Measurements from ENCODE around the gene SLC2A4.
"Not testable (repeated sequence)": the region's sequence is repeated elsewhere in the genome, so short reads cannot be mapped to it uniquely, and the experiment has no call there.

SLC2A4 gene

DNA sequence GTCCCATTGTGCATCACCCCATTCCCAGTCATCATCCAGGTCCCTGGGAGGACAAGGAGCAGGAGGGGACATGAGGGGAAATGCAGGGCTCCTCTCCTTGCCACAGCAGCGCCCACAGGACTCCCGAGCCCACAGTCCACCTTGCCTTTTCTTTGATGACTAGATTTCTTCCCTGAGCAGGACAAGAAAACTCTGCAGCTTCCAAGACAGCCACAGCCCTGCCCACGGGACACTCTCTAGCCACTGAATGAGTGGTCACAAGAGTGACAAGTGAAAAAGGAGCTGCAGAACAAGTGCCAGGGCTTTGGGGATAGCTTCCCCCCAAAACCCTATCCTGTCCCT is 42.9 kb downstream of the SLC2A4 start:
- no peak for DNase-seq (ENCODE audit: low read depth in 2 of 2)

DNA sequence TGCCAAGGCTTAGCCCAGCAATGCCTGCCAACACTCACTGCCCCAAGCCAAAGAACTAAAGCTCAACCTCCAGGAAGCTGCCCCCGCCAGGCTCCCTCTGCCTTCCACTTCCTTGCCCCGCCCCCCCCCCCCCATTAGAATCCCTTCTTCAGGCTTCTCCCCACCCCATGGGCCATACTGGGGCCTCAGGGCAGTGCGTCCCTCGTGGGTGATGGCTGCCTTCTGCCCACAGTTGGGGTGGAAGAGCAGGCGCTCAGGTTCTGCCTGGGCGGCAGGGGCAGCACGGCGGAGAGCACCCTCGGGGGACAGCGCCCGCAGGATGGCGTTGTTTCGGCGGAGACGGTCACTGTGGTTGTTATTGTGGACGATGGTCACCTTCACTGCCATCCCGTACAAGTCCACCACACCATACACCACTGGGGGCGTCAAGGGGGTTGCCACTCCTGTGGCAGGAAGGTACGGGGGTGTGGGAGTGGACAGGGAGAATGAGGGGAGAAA is 43.6 kb downstream of the SLC2A4 start:
- no peak for DNase-seq (ENCODE audit: low read depth in 2 of 2)

DNA sequence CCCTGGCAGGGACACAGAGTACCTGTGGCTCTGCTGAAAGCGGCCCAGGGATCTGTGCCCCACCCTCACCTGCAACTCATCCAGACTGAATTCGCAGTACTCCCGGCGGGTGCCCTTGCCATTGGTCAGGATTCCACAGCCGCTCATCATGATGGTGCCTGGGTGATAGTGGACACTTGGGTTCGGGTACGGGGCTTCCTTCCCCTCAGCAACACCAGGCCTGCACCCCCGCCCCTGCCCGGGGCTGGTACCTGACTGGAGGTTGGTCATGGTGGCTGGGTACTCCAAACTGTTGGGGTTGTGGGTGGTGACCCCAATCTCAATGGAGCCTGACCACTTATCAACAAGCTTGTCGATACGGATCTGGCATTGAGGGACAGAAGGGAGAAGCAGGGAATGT is 44.7 kb downstream of the SLC2A4 start:
- DNase-seq (ENCODE audit: low read depth in 2 of 2), result no peak

DNA sequence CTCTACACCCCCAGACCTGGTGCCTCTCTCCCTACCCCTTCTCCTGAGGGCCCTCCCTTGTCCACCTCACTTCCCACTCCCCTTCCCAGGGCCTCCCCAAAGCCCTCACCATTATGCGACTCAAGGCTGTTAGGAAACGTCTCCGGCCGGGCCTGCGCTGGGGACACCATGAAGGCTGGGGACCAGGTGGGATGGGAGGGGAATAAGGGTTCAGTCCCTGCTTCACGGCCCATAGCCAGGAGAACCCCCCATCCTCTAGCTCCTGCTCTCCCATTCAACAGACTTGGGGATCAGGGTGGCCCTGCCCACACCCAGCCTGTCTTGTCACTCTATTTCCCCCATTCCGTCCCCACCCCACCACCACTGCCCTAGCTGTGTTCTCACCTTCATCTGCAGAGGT is 45.5 kb downstream of the SLC2A4 start:
- no peak for DNase-seq (ENCODE audit: low read depth in 2 of 2)

DNA sequence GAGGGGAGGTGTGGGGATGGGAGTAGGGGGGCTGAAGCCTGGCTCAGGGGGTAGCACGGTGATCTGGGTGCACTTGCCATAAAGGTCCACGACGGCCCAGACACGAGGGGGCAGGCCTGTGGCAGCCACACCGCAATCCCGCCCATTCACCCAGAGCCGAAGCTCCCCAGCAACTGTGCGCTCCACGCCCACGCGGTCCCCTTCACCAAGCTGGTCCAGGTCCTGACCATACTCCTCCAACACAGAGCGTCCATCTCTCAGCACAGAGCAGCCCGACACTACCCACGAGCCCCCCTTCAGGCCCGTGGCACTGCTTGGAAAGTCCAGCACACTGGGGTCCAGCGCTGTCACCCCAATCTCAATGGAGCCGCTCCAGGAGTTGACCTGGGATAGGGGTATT is 46.0 kb downstream of the SLC2A4 start:
- no peak for DNase-seq (ENCODE audit: low read depth in 2 of 2)

DNA sequence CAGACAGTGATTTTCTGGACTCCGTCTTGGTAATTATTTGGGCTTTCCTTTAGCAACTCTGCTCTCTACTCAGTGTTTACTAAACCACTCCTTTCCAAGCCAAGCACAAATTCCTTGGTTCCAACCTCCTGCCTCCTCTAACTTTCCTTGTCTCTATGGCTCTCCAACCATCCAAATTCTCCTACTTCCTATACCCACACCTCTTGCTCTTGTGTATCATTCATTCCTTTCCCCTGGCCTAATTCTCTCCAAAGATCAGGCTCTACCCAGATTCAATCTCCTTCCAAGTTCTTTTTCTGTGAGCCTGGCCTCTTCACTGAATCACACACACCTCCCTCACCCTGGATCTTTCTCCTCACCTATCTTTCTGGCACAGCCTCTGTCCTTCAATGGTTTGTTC is 46.5 kb downstream of the SLC2A4 start:
- DNase-seq (ENCODE audit: low read depth in 2 of 2), result no peak

DNA sequence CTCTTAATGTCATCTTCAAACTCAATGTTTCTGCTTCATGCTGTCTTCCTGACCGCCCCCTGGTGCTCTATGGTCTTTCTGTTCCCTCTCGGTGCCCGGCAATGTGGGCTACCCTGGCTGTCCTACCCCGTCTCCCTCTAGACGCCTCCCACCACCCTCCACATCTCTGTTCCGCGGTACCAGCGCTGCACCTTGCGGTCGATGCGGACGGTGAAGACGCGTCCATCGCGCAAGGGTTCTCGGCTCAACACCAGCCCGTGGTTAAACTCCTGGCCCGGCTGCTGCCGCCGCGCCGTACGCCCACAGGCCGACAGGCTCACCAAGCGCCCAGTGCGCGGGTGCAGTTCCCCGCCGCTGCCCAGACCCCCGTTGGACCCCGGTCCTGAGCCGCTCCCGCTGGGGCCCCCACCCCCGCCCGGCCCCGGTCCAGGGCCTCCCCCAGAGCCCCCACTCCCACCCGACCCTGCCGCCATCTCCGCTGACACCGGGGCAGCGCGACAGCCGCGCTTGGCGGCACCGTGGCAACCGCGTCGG is 47.4 kb downstream of the SLC2A4 start, which contains the start of gene NEURL4:
Gene NEURL4, minus strand, starts transcription at position 496 of the 534 bp plus-strand sequence. Its CDS starts 23 bp downstream, at position 473.
- no peak for DNase-seq (ENCODE audit: low read depth in 2 of 2)

DNA sequence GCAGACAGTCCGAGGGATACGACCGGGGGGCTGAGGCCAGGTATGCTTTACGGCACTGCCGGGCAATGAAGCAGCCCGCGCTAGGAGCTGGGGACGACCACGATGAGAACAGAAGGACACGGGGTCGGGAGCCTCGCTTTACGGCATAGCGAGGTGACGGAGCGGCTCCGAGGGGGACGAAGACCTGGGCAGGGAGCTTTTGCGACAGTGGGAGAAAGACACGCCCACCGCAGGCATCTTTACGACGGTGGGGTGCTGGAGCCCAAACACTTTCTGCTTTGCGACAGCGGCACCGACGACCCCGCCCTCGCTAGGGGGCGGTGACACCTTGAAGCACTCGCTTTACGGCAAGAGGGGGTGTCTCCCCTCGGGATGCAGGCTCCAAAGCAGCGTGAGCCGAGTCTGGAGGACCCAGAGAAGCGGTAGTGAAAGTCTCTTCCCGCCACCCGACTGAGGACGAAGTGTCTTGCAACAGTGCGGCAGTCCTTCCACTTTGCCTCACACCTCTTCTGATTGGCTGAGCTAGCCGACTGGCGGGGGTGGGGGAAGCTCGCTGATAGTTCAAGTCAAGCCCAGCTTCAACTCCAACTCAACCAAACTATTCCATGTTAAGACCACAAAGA is 48.0 kb downstream of the SLC2A4 start:
- peak; percentile 94 for DNase-seq (ENCODE audit: low read depth in 2 of 2)

DNA sequence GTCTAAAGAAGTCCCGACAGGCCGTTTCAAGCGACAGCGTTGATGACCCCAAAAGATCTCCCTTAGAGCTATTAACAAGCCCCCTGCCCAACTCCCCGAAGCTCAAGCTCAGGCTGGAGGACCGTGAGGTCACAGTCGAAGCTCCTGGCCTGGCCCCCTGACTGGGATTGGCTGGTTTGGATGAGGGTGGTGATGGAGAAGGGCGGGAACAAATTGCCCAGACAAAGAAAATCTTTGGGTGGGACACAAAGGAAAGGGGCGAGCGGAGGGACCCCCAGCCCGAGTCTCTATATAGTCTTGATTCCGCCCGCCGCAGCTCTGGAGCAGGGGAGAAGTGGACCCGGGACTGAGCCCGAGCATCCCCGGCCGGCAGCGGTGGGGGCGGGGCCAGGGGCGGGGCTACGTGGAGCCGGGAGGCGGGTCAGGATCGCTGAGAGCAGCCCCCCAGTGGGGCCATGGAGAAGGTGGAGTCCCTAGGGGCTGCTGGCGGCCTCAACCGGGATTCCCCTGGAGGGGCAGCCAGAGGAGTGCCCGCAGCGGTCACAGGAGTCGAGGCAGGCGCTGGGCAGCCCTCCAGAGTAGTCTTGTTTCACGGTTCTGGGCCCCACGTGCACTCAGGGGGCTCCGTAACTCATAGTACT is 48.6 kb downstream of the SLC2A4 start:
- DNase-seq (ENCODE audit: low read depth in 2 of 2), result peak; percentile 56 to 64

DNA sequence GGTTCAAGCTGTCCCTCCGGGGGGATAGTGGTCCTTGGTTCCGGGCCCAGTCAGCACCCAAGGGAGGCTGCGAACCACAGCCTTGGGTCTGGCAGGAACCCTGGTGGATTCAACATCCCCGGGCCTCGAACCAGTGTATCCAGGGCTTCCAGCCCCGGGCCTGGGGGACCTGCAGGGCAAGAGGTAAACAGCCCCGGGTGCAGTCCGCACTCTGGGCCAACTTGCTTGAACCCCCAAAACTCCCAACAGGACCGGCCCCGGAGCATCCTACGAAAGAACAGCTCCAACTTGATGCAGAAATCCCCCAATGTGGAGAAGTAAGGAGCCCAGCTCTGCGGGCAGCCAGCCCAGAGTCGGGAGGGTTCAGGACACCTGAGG is 49.1 kb downstream of the SLC2A4 start:
- no peak for DNase-seq (ENCODE audit: low read depth in 2 of 2)

DNA sequence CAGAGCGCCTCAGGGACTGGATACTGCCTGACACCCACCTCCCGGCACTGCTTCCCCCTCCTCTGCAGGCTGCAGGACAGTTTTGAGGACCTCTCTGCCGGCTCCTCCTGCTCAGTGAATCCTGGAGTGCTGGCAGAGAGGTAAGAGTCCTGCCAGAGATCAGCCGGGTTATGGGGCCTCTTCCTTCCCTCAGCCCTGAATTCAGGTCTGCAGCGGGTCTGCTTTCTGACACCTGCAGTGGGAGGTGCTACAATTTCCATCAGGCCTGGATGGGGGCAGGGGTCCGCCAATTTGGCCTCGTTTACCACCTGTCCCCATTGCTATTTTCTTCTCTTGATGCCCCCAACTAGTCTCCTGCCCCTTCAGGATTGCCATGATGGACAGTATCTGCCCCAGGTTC is 50.6 kb downstream of the SLC2A4 start:
- no peak for DNase-seq (ENCODE audit: low read depth in 2 of 2)

DNA sequence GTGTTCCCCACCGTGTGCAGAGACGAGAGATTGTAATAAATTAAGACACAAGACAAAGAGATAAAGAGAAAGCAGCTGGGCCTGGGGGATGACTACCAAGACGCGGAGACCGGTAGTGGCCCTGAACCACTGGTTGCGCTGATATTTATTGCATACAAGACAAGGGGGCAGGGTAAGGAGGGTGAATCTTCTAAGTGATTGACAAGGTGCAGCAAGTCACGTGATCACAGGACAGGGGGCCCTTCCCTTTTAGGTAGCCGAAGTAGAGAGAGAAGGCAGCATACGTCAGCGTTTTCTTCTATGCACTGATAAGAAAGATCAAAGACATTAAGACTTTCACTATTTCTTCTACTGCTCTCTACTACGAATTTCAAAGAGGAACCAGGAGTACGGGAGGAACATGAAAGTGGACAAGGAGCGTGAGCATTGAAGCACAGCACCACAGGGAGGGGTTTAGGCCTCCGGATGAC is 51.1 kb downstream of the SLC2A4 start:
- DNase-seq (ENCODE audit: low read depth in 2 of 2), result not testable (repeated sequence)

DNA sequence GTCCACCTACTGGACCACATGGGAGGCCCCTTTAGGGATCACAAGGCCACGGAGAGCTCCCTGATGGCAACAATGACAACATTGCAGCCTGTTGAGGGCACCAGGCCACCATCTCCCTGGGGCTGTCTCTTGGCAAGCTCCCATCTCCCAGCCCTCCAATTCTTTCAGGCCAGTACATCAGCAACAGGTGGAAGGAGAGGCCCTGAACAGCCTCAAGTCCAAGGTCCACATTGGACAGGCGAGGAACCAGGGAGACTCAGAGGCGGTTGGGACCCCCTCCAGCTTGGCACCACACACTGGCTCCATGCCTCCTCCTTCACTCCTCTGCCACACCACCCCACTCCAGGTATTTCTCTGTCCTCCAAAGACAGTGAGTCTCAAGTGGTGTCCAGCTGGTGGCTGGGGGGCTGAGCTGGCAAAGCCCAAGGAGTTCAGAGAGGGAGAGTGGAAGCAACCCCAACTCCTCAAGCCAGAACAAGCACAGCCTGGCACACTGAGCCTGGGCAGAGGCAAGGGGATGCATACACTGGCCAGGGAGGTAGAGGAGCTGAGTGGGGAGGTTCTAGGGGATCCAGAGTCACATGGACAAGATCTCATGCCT is 53.5 kb downstream of the SLC2A4 start:
- DNase-seq (ENCODE audit: low read depth in 2 of 2), result no peak

DNA sequence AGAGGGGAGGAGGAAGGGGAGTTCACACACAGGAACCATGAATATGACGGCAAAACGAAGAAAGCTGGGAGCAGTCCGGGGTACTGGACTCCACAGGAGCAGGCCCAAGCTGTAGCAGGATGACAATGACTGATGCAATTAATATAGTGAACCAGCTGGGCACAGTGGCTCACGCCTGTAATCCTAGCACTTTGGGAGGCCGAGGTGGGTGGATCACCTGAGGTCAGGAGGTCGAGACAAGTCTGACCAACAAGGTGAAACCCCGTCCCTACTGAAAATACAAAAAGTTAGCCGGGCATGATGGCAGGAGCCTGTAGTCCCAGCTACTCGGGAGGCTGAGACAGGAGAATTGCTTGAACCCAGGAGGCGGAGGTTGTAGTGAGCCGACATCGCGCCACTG is 54.2 kb downstream of the SLC2A4 start:
- DNase-seq (ENCODE audit: low read depth in 2 of 2), result not testable (repeated sequence)

DNA sequence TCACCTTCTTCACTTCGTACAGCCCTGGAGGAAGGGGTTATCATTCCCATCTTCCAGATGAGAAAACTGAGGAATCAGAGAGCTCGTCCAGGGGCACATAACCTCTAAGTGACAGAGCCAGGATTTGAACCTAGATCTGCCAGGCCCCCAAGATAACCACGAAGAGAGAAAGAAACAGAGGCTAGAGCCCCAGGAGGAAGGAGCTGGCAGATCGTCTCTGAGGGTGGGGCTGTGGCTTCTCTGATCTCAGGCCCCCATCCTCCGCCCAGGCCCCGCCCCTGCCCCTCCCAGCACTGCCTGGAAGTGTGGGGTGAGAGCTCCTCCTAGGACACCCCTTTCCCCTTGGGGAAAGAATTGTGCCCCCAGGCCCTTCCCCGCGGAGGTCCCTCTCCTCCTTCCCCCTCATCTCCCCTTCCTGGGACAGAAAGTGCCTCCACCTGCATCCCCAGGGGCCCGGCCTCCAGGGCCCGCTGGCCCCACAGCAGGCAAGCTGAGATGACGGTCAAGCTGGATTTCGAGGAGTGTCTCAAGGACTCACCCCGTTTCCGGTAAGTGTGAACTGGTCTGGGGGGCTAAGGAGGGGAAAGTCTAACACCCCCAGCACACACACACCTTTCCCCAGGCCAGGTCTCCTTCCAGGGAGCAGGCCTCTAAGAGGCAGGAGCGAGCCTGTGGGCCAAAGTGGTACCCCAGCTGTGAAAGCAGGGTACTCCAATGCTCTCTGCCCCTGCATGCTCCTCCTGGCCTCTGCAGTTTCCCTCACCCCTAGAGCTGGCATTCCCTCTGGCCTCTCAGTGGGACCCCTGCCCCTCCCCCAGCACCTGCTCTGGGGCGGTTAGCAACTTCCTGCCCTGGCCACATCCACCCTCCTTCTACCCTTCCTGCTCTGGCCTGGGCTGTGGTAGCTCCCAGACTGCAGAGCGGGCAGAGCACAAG is 55.0 kb downstream of the SLC2A4 start, which contains the start of gene ACAP1:
Gene ACAP1, plus strand, starts transcription at position 290 of the 936 bp plus-strand sequence. Its CDS starts 206 bp downstream, at position 496.
- DNase-seq (ENCODE audit: low read depth in 2 of 2), result peak; percentile 61 to 77

DNA sequence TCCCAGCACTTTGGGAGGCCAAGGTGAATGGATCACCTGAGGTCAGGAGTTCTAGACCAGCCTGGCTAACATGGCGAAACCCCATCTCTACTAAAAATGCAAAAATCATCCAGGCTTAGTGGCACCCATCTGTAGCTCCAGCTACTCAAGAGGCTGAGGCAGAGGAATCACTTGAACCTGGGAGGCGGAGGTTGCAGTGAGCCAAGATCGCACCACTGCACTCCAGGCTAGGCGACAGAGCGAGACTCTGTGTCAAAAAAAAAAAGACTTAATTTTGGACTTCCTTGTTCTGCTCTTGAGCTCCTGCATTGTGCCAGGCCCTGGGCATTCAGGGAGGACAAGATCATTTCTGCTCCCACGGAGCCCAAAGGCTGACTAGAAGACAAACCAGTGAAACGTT is 56.1 kb downstream of the SLC2A4 start:
- not testable (repeated sequence) for DNase-seq (ENCODE audit: low read depth in 2 of 2)

Data from stimulated activated CD8-positive, alpha-beta memory T cell treated with anti-CD3 and anti-CD28 coated beads, Interleukin-15, amount 100 ng/mL, for 4 hours (primary cell).